WTC11 (cell line): ENCODE results near the gene SACS. TPM values are rescaled to one million over a fixed set of nuclear protein-coding genes. Genes with fewer than 3 reads are reported as not detected.

Experiments
- ATAC-seq: fragments of 200-7000 bp; cut with Tn5 transposase; 2 replicates; pipeline ENCODE4 v1.10.0; 2021; ENCODE audit warnings: mild to moderate bottlenecking, moderate library complexity
- CTCF ChIA-PET: fragments of 300-600 bp; sonication (Branson Sonifier 250); formaldehyde crosslinking; loops from one replicate; lab custom pipeline; 2021; ENCODE audit warnings: antibody characterized with exemption; lab: Charles Lee
- POLR2A ChIA-PET: fragments of 350-600 bp; sonication (Branson Sonifier 250); formaldehyde crosslinking; loops from one replicate; lab custom pipeline; 2021; ENCODE audit warnings: antibody characterized with exemption; lab: Charles Lee
- DNase-seq: peaks from one replicate; pipeline ENCODE4 v3.0.0; 2021; ENCODE audit warnings: low spot score
- H3K27ac Mint-ChIP-seq: 2 replicates; pipeline ENCODE4 v1.8.0; 2021; ENCODE audit warnings: mixed read lengths
- H3K27me3 Mint-ChIP-seq: 2 replicates; pipeline ENCODE4 v1.8.0; 2021; ENCODE audit warnings: low read depth, mild to moderate bottlenecking, moderate library complexity, mixed read lengths
- H3K36me3 Mint-ChIP-seq: 2 replicates; pipeline ENCODE4 v1.8.0; 2021; ENCODE audit warnings: mixed read lengths
- H3K4me1 Mint-ChIP-seq: 2 replicates; pipeline ENCODE4 v1.8.0; 2022; ENCODE audit warnings: mixed read lengths
- H3K4me3 Mint-ChIP-seq: 2 replicates; pipeline ENCODE4 v1.8.0; 2021; ENCODE audit warnings: mild to moderate bottlenecking, moderate library complexity, mixed read lengths
- H3K9me3 Mint-ChIP-seq: 2 replicates; pipeline ENCODE4 v1.8.0; 2021; ENCODE audit warnings: mixed read lengths
- AFF4 ChIP-seq: sonication (generic); formaldehyde crosslinking; IDR thresholded peaks from 2 replicates; pipeline ENCODE4 v1.8.1; 2023; ENCODE audit warnings: mild to moderate bottlenecking, missing genetic modification reagents, borderline replicate concordance
- ATF2 ChIP-seq: sonication (generic); formaldehyde crosslinking; IDR thresholded peaks from 2 replicates; pipeline ENCODE4 v1.8.1; 2022; ENCODE audit warnings: low read depth, missing genetic modification reagents, borderline replicate concordance
- CREB1 ChIP-seq: sonication (generic); formaldehyde crosslinking; IDR thresholded peaks from 2 replicates; pipeline ENCODE4 v1.8.0; 2023; ENCODE audit warnings: mild to moderate bottlenecking, missing genetic modification reagents
- EMX1 ChIP-seq: fragments of 250-450 bp; sonication (Bioruptor Pico); IDR thresholded peaks from 2 replicates; pipeline ENCODE4 v1.8.0; 2021; ENCODE audit warnings: mild to moderate bottlenecking
- ETV6 ChIP-seq: sonication (generic); formaldehyde crosslinking; IDR thresholded peaks from 2 replicates; pipeline ENCODE4 v1.8.1; 2022; ENCODE audit warnings: mild to moderate bottlenecking, missing genetic modification reagents
- NFE2L1 ChIP-seq: sonication (generic); formaldehyde crosslinking; IDR thresholded peaks from 2 replicates; pipeline ENCODE4 v1.8.1; 2023; ENCODE audit warnings: missing genetic modification reagents
- NR3C1 ChIP-seq: sonication (generic); formaldehyde crosslinking; conservative IDR thresholded peaks from 2 replicates; pipeline ENCODE4 v1.8.1; 2023; ENCODE audit warnings: low read depth, mild to moderate bottlenecking, missing genetic modification reagents
- RELA ChIP-seq: sonication (generic); formaldehyde crosslinking; IDR thresholded peaks from 2 replicates; pipeline ENCODE4 v1.8.1; 2022; ENCODE audit warnings: missing genetic modification reagents, mild to moderate bottlenecking, borderline replicate concordance
- RORB ChIP-seq: fragments of 250-450 bp; sonication (Bioruptor Pico); IDR thresholded peaks from 2 replicates; pipeline ENCODE4 v1.9.0; 2021; ENCODE audit warnings: mild to moderate bottlenecking
- TEAD4 ChIP-seq: sonication (generic); formaldehyde crosslinking; IDR thresholded peaks from 2 replicates; pipeline ENCODE4 v1.8.0; 2022; ENCODE audit warnings: mild to moderate bottlenecking, missing genetic modification reagents
- USF2 ChIP-seq: sonication (generic); formaldehyde crosslinking; IDR thresholded peaks from 2 replicates; pipeline ENCODE4 v1.8.1; 2023; ENCODE audit warnings: mild to moderate bottlenecking, missing genetic modification reagents, moderate library complexity
- ZBTB43 ChIP-seq: sonication (generic); formaldehyde crosslinking; IDR thresholded peaks from 2 replicates; pipeline ENCODE4 v1.8.1; 2023; ENCODE audit warnings: mild to moderate bottlenecking, missing genetic modification reagents
- ZNF263 ChIP-seq: sonication (generic); formaldehyde crosslinking; IDR thresholded peaks from 2 replicates; pipeline ENCODE4 v1.8.1; 2022; ENCODE audit warnings: low read depth, mild to moderate bottlenecking, moderate library complexity, missing genetic modification reagents
- ZNF532 ChIP-seq: fragments of 250-450 bp; sonication (Bioruptor Pico); IDR thresholded peaks from 2 replicates; pipeline ENCODE4 v1.9.0; 2021; ENCODE audit warnings: mild to moderate bottlenecking, borderline replicate concordance
- total RNA-seq: library from RNA; stranded (reverse); gene quantifications from 3 replicates; pipeline ENCODE4 v1.2.3, GENCODE V29; 2021

SACS gene
- total RNA-seq, 1 experiment from 2014 or later = 35.2 TPM

- H3K27me3 Mint-ChIP-seq = no peaks in the 10 kb centered on the region
- no peak for TF ChIP-seq ATF2
- TF ChIP-seq ETV6 (CRISPR knock-in tag) = no peak
- ChIA-PET POLR2A (no interaction called here), CTCF (interaction anchor here (0.8 kb wide), 1 partner anchor 545 kb away, joined by 3 read pairs; no protein-coding TSS in a partner anchor)
- H3K9me3 Mint-ChIP-seq = peaks cover 25% of the 10 kb centered on the region
- no peaks in the 10 kb centered on the region for H3K4me1 Mint-ChIP-seq
- ATAC-seq = no peak
- H3K36me3 Mint-ChIP-seq = peaks cover 58% of the 10 kb centered on the region
- no peak overlapping the region for H3K27ac Mint-ChIP-seq
- no peak overlapping the region for H3K4me3 Mint-ChIP-seq
- no peak for DNase-seq
Measured at GRCh38 chr13:23344931-23345595, 88.4 kb downstream of the SACS start.

GRCh38 chr13:23339225-23339624 lies 94.3 kb downstream of the SACS start:
- Mint-ChIP-seq H3K27me3 (peaks cover 5% of the 10 kb centered on the region), H3K9me3 (peaks cover 74% of the 10 kb centered on the region), H3K4me1 (no peaks in the 10 kb centered on the region), H3K36me3 (peaks cover 91% of the 10 kb centered on the region), H3K27ac (no peak overlapping the region), H3K4me3 (no peak overlapping the region)
- TF ChIP-seq USF2 (no peak), ZNF263 (no peak), AFF4 (CRISPR knock-in tag) (no peak)
- ChIA-PET POLR2A (no interaction called here), CTCF (no interaction called here)
- ATAC-seq (no peak), DNase-seq (no peak)

- Mint-ChIP-seq H3K4me1 (no peaks in the 10 kb centered on the region), H3K27ac (no peak overlapping the region), H3K36me3 (peaks cover 60% of the 10 kb centered on the region), H3K9me3 (peaks cover 49% of the 10 kb centered on the region), H3K4me3 (no peak overlapping the region), H3K27me3 (no peaks in the 10 kb centered on the region; the same call in 1 of the 2 replicates)
- no peak for ATAC-seq
- ChIA-PET POLR2A (no interaction called here), CTCF (no interaction called here)
- DNase-seq = no peak
- TF ChIP-seq CREB1 (CRISPR knock-in tag) (no peak), EMX1 (CRISPR knock-in tag) (no peak), NFE2L1 (no peak), RELA (CRISPR knock-in tag) (no peak), ZBTB43 (CRISPR knock-in tag) (no peak), RORB (CRISPR knock-in tag) (no peak), TEAD4 (CRISPR knock-in tag) (no peak), NR3C1 (no peak), ZNF532 (CRISPR knock-in tag) (no peak), AFF4 (CRISPR knock-in tag) (no peak)
Measured at GRCh38 chr13:23330356-23330755, 103.1 kb downstream of the SACS start.
